ENCODE measurements around the gene PRM1. TPM values are rescaled to one million over a fixed set of nuclear protein-coding genes. Genes with fewer than 3 reads are reported as not detected.
A peak's percentile ranks its signal among the peaks of the same experiment; 100 is the strongest.

PRM1 gene
- total RNA-seq, 1 donor from 2014 or later: not detected

DNA sequence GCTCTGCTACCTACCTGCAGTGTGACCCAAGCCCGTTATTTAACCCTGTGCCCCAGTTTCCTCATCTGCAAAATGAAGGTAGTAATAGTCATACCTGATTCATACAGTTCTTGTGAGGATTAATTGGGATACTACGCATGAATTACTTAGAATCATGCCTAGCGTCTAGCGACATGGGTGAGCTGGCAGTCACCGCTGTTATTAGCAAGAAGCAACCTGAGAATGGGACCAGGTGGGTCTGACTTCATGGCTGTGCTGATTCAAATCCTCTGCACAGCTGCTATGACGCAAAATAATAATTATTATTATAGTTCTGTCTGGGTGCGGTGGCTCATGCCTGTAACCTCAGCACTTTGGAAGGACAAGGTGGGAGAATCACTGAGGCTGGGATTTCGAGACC is 33.0 kb downstream of the PRM1 start:
- TF ChIP-seq CTCF (IDR thresholded peaks at IDR 0.05; ENCODE audit: insufficient read depth, low read length, severe bottlenecking): no peak
- FAIRE-seq (no peak), DNase-seq (ENCODE audit: low read depth) (peak; percentile 70)
- H3K36me3 ChIP-seq (ENCODE audit: control insufficient read depth, insufficient read depth, low read length): no peaks in the 10 kb centered on the region
- H3K4me3 ChIP-seq (ENCODE audit: low read depth, low read length): no peak overlapping the region
- H3K27me3 ChIP-seq (ENCODE audit: control insufficient read depth, insufficient read depth, low read length): peaks cover 5% of the 10 kb centered on the region

- peaks cover 6% of the 10 kb centered on the region for H3K27me3 ChIP-seq (ENCODE audit: control insufficient read depth, insufficient read depth, low read length)
- no peaks in the 10 kb centered on the region for H3K36me3 ChIP-seq (ENCODE audit: control insufficient read depth, insufficient read depth, low read length)
- TF ChIP-seq CTCF (IDR thresholded peaks at IDR 0.05; ENCODE audit: insufficient read depth, low read length, severe bottlenecking): no peak
- no peak for DNase-seq (ENCODE audit: low read depth)
- FAIRE-seq: no peak
- H3K4me3 ChIP-seq (ENCODE audit: low read depth, low read length): no peak overlapping the region
Observed at GRCh38 chr16:11245988-11246387, 35.1 kb downstream of the PRM1 start.

DNA sequence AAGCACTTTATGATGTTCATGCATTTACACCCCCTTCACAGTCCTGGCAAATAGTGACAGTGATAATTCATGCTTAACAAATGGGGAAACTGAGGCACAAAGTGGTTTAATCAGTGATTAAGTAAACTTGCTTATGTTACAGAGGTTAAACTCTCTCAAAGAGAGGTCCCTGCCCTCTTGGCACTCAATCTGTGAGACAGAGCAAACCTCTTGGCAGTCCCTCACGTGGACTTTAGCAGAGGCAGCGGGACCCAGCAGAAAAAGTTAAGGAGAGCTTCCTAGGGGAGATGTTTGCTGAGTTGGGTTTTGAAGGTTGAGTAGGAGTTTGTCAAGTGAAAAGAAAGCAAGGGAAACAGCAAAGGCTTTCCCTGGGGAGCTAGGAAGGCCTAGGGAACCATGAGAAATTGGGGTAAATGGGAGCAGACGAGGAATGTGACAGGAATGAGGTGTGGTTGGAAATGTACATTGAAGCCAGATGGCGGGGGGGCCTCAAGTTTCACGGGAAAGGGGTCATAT is 35.9 kb downstream of the PRM1 start:
- H3K36me3 ChIP-seq (ENCODE audit: control insufficient read depth, insufficient read depth, low read length): no peaks in the 10 kb centered on the region
- no peak overlapping the region for H3K4me3 ChIP-seq (ENCODE audit: low read depth, low read length)
- H3K27me3 ChIP-seq (ENCODE audit: control insufficient read depth, insufficient read depth, low read length): peaks cover 6% of the 10 kb centered on the region
- DNase-seq (ENCODE audit: low read depth) (no peak), FAIRE-seq (no peak)
- no peak for TF ChIP-seq CTCF (IDR thresholded peaks at IDR 0.05; ENCODE audit: insufficient read depth, low read length, severe bottlenecking)

GRCh38 chr16:11242658-11243057 is 38.5 kb downstream of the PRM1 start:
- Histone ChIP-seq H3K36me3 (ENCODE audit: control insufficient read depth, insufficient read depth, low read length) (no peaks in the 10 kb centered on the region), H3K27me3 (ENCODE audit: control insufficient read depth, insufficient read depth, low read length) (peaks cover 6% of the 10 kb centered on the region), H3K4me3 (ENCODE audit: low read depth, low read length) (no peak overlapping the region)
- TF ChIP-seq CTCF (IDR thresholded peaks at IDR 0.05; ENCODE audit: insufficient read depth, low read length, severe bottlenecking): no peak
- DNase-seq (ENCODE audit: low read depth) (no peak), FAIRE-seq (no peak)

DNA sequence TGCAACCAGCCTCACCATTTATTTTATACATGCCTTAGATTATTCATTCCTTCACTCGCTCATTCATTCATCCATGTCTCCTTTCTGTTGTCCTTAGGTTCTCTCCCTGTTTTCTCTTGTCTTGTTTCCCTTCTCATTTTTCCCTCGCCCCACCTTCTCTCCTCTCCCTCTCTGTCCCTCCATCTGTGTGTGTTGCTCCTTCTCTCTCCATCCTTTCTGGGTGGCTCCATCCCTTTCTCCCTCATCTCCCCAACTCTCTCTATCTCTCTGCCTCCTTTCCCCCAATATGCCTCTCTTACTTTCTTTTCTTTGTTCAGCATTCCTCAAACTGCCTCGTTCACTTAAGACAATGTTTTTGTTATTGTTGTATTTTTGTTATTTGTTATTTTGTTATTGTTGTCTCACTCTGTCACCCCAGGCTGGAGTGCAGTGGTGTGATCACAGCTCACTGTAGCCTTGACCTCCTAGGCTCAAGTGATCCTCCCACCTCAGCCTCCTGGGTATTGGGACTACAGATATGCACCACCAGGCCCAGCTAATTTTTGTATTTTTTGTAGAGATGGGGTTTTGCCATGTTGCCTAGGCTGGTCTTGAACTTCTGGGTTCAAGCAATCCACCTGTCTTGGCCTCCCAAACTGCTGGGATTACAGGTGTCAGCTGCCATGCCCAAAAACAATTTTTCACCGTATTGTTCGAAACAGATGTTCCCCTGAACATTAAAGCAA is 39.5 kb downstream of the PRM1 start:
- FAIRE-seq: no peak

More for the DNA sequence above, 39.5 kb downstream of the PRM1 start:
- no peak for TF ChIP-seq CTCF (IDR thresholded peaks at IDR 0.05; ENCODE audit: insufficient read depth, low read length, severe bottlenecking)
- H3K27me3 ChIP-seq (ENCODE audit: control insufficient read depth, insufficient read depth, low read length): peaks cover 6% of the 10 kb centered on the region
- DNase-seq (ENCODE audit: low read depth): no peak
- no peak overlapping the region for H3K4me3 ChIP-seq (ENCODE audit: low read depth, low read length)
- H3K36me3 ChIP-seq (ENCODE audit: control insufficient read depth, insufficient read depth, low read length): no peaks in the 10 kb centered on the region

All from bronchial epithelial cell (primary cell).